Endothelial cell of umbilical vein (primary cell): ENCODE results near the gene C8G. TPM values are rescaled to one million over a fixed set of nuclear protein-coding genes. Genes with fewer than 3 reads are reported as not detected.

ENCODE experiments used
- BruUV-seq: library from RNA; stranded (reverse); fragments of 400-500 nt; replicated peaks from 2 replicates; lab custom pipeline; 2021; lab: Mats Ljungman, UMichigan
- CTCF ChIA-PET: fragments of 300-600, 350-600 bp; sonication (Branson Sonifier 250); formaldehyde crosslinking; loops from one replicate; lab custom pipeline; 2021; ENCODE audit warnings: antibody characterized with exemption, inconsistent platforms; lab: Charles Lee
- POLR2A ChIA-PET: fragments of 300-600, 350-600 bp; sonication (Branson Sonifier 250); formaldehyde crosslinking; loops from one replicate; lab custom pipeline; 2021; ENCODE audit warnings: antibody characterized with exemption, inconsistent platforms; lab: Charles Lee
- DNase-seq: peaks from one replicate; pipeline ENCODE4 v3.0.0-alpha.2; 2011; ENCODE audit warnings: low read depth, low spot score
- FAIRE-seq: peaks from 2 replicates; lab custom pipeline; 2011; peaks lifted over from hg19 to GRCh38; lab: Jason Lieb, UNC
- H2AFZ ChIP-seq: 2 replicates; pipeline ENCODE4 v1.6.0; 2012; ENCODE audit warnings: low read depth, low read length, control low read depth, inconsistent platforms
- H3K27ac ChIP-seq: 2 replicates; pipeline ENCODE4 v1.5.1; 2011; ENCODE audit warnings: low read depth, mild to moderate bottlenecking, control low read depth, low read length, moderate library complexity; ENCODE audit not compliant: insufficient read depth
- H3K27me3 ChIP-seq, 2 experiments: 2 replicates each; pipeline versions ENCODE4 v1.6.0 to v1.6.1; 2011; ENCODE audit warnings: low read length in 2 of 2, mixed read lengths in 1 of 2; ENCODE audit not compliant: control insufficient read depth in 2 of 2, insufficient read depth in 2 of 2
- H3K36me3 ChIP-seq, 2 experiments: 2 replicates in 1 of 2; 3 replicates in 1 of 2; pipeline ENCODE4 v1.5.1; 2011; ENCODE audit warnings: low read length in 2 of 2, mild to moderate bottlenecking in 1 of 2, moderate library complexity in 1 of 2; ENCODE audit not compliant: control insufficient read depth in 2 of 2, insufficient read depth in 2 of 2; ENCODE audit errors: extremely low read depth in 1 of 2
- H3K4me1 ChIP-seq: 3 replicates; pipeline ENCODE4 v1.5.1; 2011; ENCODE audit warnings: mild to moderate bottlenecking, low read length; ENCODE audit not compliant: control insufficient read depth, insufficient read depth; ENCODE audit errors: extremely low read depth
- H3K4me2 ChIP-seq: 2 replicates; pipeline ENCODE4 v1.6.1; 2011; ENCODE audit warnings: low read length, control low read depth, mixed read lengths; ENCODE audit not compliant: insufficient read depth
- H3K4me3 ChIP-seq, 3 experiments: fragments of 200-600 bp in 1 of 3; sonication (generic), shearing (Covaris generic) in 1 of 3; replicated peaks in 1 of 3; 2 replicates each; pipeline ENCODE4 v1.5.1; 2011 to 2016; ENCODE audit warnings: control low read depth in 3 of 3, low read length in 3 of 3, mild to moderate bottlenecking in 2 of 3, inconsistent platforms in 1 of 3, low read depth in 1 of 3, moderate library complexity in 1 of 3; ENCODE audit not compliant: insufficient read depth in 1 of 3
- H3K79me2 ChIP-seq: 2 replicates; pipeline ENCODE4 v1.6.0; 2012; ENCODE audit warnings: low read length, inconsistent platforms; ENCODE audit not compliant: control insufficient read depth, insufficient read depth
- H3K9ac ChIP-seq: replicated peaks from 2 replicates; pipeline ENCODE3; 2011; ENCODE audit warnings: low read length, control low read depth; ENCODE audit not compliant: insufficient read depth; ENCODE audit errors: extremely low read depth
- H3K9me1 ChIP-seq: replicated peaks from 3 replicates; pipeline ENCODE4 v1.6.0; 2011; ENCODE audit warnings: mild to moderate bottlenecking, low read length; ENCODE audit not compliant: control insufficient read depth, insufficient read depth; ENCODE audit errors: extremely low read depth
- H3K9me3 ChIP-seq: replicated peaks from 2 replicates; pipeline ENCODE4 v1.5.1; 2012; ENCODE audit warnings: low read length, inconsistent platforms; ENCODE audit not compliant: control insufficient read depth, insufficient read depth
- H4K20me1 ChIP-seq: replicated peaks from 2 replicates; pipeline ENCODE3; 2011; ENCODE audit warnings: mild to moderate bottlenecking, low read length; ENCODE audit not compliant: control insufficient read depth, insufficient read depth; ENCODE audit errors: extremely low read depth
- EZH2 ChIP-seq: IDR thresholded peaks from 2 replicates; pipeline ENCODE4 v1.6.1; 2012; ENCODE audit warnings: borderline replicate concordance, low read depth, mild to moderate bottlenecking, moderate library complexity, low read length, inconsistent platforms; ENCODE audit not compliant: severe bottlenecking
- FOS ChIP-seq: IDR thresholded peaks from 2 replicates; pipeline ENCODE4 v1.6.1; 2011; ENCODE audit warnings: mild to moderate bottlenecking, low read length, moderate library complexity, borderline replicate concordance; ENCODE audit not compliant: insufficient read depth
- GATA2 ChIP-seq: IDR thresholded peaks from 2 replicates; pipeline ENCODE4 v1.7.0; 2011; ENCODE audit warnings: low read depth, mild to moderate bottlenecking, moderate library complexity, mixed read lengths, low read length; ENCODE audit not compliant: insufficient read length, insufficient read depth
- JUN ChIP-seq: IDR thresholded peaks from 2 replicates; pipeline ENCODE4 v1.6.1; 2011; ENCODE audit warnings: borderline replicate concordance, low read depth; ENCODE audit not compliant: insufficient read length, insufficient read depth
- MYC ChIP-seq: IDR thresholded peaks from one replicate; pipeline ENCODE4 v1.6.1; 2011; ENCODE audit warnings: mild to moderate bottlenecking, low read depth, low read length
- POLR2A ChIP-seq: IDR thresholded peaks from 2 replicates; pipeline ENCODE4 v1.6.1; 2012; ENCODE audit warnings: low read depth, mild to moderate bottlenecking, control low read depth, low read length
- POLR2AphosphoS5 ChIP-seq: IDR thresholded peaks from 2 replicates; pipeline ENCODE4 v1.6.1; 2012; ENCODE audit warnings: low read depth, mild to moderate bottlenecking, control low read depth, low read length, moderate library complexity; ENCODE audit not compliant: insufficient read depth
- dilution Hi-C: fragments of 300-500 bp; cut with MboI; formaldehyde crosslinking; loops from one replicate; pipeline ENCODE4 v1.15.0; 2019; ENCODE audit warnings: low sequenced_read_pairs; ENCODE audit not compliant: extremely low pct_ligation_motif_present
- intact Hi-C: fragments of 100-400 bp; cut with micrococcal nuclease; formaldehyde crosslinking; loops from one replicate; pipeline ENCODE4 v1.10.0; 2022
- polyA plus RNA-seq, 4 experiments: library from polyadenylated mRNA; depleted of rRNA in 3 of 4; stranded (reverse) in 3 of 4; unstranded in 1 of 4; fragments of >200 nt; gene quantifications; 2 replicates each; pipeline versions ENCODE4 v1.2.1 to v1.2.3, GENCODE V29; 2011 to 2012; ENCODE audit warnings: missing spikeins in 1 of 4
- total RNA-seq: library from RNA; stranded (reverse); gene quantifications from 2 replicates; pipeline ENCODE4 v1.2.3, GENCODE V29; 2021
- TF ChIP-seq, protein P1 (sequence below): IDR thresholded peaks from 2 replicates; pipeline ENCODE4 v1.6.1; 2011; ENCODE audit not compliant: insufficient read depth, insufficient read length
- TF ChIP-seq, protein P2 (sequence below), 2 donors: IDR thresholded peaks; 1 replicate in 1 of 2; 2 replicates in 1 of 2; pipeline ENCODE4 v1.5.1; 2011; ENCODE audit warnings: low read length in 2 of 2, mild to moderate bottlenecking in 2 of 2, moderate library complexity in 2 of 2, control low read depth in 1 of 2, inconsistent platforms in 1 of 2, low read depth in 1 of 2; ENCODE audit not compliant: insufficient read depth in 1 of 2; ENCODE audit errors: extremely low read depth in 1 of 2

Gene C8G
- total and polyA plus RNA-seq, 2 donors (not counting 3 experiments of a cell fraction or from before 2014, with no cell fraction given): 0.47 to 1.9 TPM

DNA sequence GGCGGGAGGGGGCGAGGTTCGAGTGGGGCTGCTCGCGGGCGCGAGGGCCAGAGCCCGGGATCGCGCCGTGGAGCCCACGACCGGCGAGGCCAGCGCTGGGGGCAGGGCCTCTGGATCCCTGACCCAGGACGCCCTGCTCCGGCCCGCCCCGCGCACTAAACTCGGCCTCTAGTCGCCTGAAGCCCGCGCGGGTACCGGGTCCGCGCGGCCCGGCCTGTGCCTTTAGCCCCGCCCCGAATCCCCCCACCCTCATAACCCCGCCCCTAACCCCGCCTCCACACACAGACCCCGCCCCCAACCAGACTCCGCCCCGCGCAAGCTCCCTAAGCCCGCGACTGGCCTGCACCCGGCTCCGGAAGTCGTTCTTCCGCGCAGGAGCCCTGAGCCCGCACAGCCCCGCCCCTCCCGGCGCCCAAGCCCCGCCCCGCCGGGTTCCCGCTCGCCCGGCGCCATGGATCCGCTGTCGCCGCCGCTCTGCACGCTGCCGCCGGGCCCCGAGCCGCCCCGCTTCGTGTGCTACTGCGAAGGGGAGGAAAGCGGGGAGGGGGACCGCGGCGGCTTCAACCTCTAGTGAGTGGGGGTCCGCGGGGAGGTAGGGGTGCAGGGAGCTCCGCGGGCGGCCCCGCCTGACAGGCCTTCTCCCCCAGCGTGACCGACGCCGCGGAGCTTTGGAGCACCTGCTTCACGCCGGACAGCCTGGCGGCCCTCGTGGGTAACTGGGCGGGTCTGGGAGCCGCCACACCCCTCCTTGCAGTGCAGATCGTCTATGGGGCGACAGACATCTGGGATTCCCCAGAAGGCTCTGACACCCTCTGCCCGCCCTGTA, 47.2 kb downstream of the C8G start, which contains the start of gene PAXX:
TSS of gene PAXX (plus strand) at position 430 of the 826 bp plus-strand sequence. CDS start at position 452, 22 bp downstream.
- Histone ChIP-seq H3K9me3 (no peaks in the 10 kb centered on the region), H3K79me2 (peaks cover 9% of the 10 kb centered on the region), H3K27me3 (no peaks in the 10 kb centered on the region), H3K36me3 (no peaks in the 10 kb centered on the region), H2AFZ (peak within 1 kb of the TSS; percentile 52), H3K9me1 (no peaks in the 10 kb centered on the region), H3K4me2 (peak within 1 kb of the TSS; percentile 86), H3K27ac (peak within 1 kb of the TSS; percentile 25), H3K4me1 (peaks cover 18% of the 10 kb centered on the region), H3K9ac (peak within 1 kb of the TSS; percentile 30), H3K4me3 (peak within 1 kb of the TSS; percentile 47 to 56 (median 54)), H4K20me1 (no peaks in the 10 kb centered on the region)
- TSS peak; percentile 70 for BruUV-seq
- intact Hi-C loops (loop anchor here (1.0 to 5.0 kb wide), 2 partner anchors 14 to 45 kb away; partner anchors contain the start of gene C8G), dilution Hi-C loops (no loop called here)
- peak; percentile 73 for FAIRE-seq
- ChIA-PET CTCF (interaction anchor here (0.9 to 1.8 kb wide), 10 partner anchors 10 to 150 kb away, joined by 3 to 6 read pairs (median 4); partner anchors contain the start of genes AJM1, FBXW5, FUT7 and LCNL1), POLR2A (interaction anchor here (0.6 to 1.0 kb wide), 4 partner anchors 14 to 624 kb away, joined by 3 to 8 read pairs (median 3); no protein-coding TSS in a partner anchor)
- peak; percentile 80 for DNase-seq
- TF ChIP-seq FOS (no peak), EZH2 (no peak), POLR2AphosphoS5 (peak; percentile 68)

DNA sequence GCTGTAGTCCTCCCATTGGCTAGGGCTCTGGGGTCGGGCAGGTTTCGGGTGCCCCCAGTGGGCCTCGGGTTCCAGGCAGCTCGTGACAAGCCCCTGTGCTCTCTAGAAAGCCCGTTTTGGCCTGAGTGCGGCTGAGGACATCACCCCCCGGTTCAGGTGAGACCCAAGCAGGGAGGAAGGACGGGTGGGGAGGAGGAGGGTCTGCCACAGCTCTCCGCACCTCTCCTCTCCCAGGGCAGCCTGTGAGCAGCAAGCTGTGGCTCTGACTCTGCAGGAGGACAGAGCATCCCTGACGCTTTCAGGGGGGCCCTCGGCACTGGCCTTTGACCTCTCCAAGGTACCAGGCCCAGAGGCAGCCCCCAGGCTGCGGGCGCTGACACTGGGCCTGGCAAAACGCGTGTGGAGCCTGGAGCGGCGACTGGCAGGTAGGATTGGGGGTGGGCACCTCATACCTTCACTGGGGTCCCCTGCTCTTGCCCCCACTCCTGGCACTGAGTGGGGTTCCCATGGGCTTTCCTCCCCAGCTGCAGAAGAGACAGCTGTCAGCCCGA, 47.9 kb downstream of the C8G start:
- peak overlapping the region; percentile 22 for H3K27ac ChIP-seq
- H3K27me3 ChIP-seq: no peaks in the 10 kb centered on the region
- no TSS peak for BruUV-seq
- H3K4me1 ChIP-seq: peaks cover 24% of the 10 kb centered on the region
- no peak for FAIRE-seq
- H2AFZ ChIP-seq: peak overlapping the region; percentile 52
- POLR2A ChIA-PET: no interaction called here
- H3K9ac ChIP-seq: peak overlapping the region; percentile 30
- no peaks in the 10 kb centered on the region for H3K9me3 ChIP-seq
- intact Hi-C loops: loop anchor here (1.0 to 5.0 kb wide), 2 partner anchors 15 to 46 kb away; partner anchors contain the start of gene C8G
- no peaks in the 10 kb centered on the region for H3K9me1 ChIP-seq
- H3K79me2 ChIP-seq: peaks cover 9% of the 10 kb centered on the region
- no peaks in the 10 kb centered on the region for H3K36me3 ChIP-seq
- DNase-seq: no peak
- dilution Hi-C loops: no loop called here
- TF ChIP-seq FOS: no peak
- TF ChIP-seq, protein P1, sequence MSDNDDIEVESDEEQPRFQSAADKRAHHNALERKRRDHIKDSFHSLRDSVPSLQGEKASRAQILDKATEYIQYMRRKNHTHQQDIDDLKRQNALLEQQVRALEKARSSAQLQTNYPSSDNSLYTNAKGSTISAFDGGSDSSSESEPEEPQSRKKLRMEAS: no peak
- no peak for TF ChIP-seq JUN
- no peak for TF ChIP-seq POLR2AphosphoS5
- TF ChIP-seq EZH2: no peak
- TF ChIP-seq GATA2: no peak
- no peak for TF ChIP-seq MYC
- TF ChIP-seq, protein P2, sequence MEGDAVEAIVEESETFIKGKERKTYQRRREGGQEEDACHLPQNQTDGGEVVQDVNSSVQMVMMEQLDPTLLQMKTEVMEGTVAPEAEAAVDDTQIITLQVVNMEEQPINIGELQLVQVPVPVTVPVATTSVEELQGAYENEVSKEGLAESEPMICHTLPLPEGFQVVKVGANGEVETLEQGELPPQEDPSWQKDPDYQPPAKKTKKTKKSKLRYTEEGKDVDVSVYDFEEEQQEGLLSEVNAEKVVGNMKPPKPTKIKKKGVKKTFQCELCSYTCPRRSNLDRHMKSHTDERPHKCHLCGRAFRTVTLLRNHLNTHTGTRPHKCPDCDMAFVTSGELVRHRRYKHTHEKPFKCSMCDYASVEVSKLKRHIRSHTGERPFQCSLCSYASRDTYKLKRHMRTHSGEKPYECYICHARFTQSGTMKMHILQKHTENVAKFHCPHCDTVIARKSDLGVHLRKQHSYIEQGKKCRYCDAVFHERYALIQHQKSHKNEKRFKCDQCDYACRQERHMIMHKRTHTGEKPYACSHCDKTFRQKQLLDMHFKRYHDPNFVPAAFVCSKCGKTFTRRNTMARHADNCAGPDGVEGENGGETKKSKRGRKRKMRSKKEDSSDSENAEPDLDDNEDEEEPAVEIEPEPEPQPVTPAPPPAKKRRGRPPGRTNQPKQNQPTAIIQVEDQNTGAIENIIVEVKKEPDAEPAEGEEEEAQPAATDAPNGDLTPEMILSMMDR (IDR thresholded peaks at IDR 0.05; ENCODE audit: extremely low read depth in 1 of 2, insufficient read depth in 1 of 2, low read depth in 1 of 2, low read length in 2 of 2): no peak
- no peak for TF ChIP-seq POLR2A
- peak overlapping the region; percentile 86 for H3K4me2 ChIP-seq
- H3K4me3 ChIP-seq: peak overlapping the region; percentile 47 to 56 (median 54)
- H4K20me1 ChIP-seq: no peaks in the 10 kb centered on the region
- CTCF ChIA-PET: interaction anchor here (0.9 to 1.8 kb wide), 9 partner anchors 10 to 150 kb away, joined by 3 to 6 read pairs (median 4); partner anchors contain the start of genes AJM1, FBXW5, FUT7 and LCNL1
